GM21528 (cell line): ENCODE results near the gene MRPL4.

ENCODE experiments used
- ATAC-seq: cut with Tn5 transposase; IDR thresholded peaks from one replicate; pipeline ENCODE4 v1.9.1; 2021; ENCODE audit warnings: mild to moderate bottlenecking, moderate library complexity; ENCODE audit not compliant: unreplicated experiment, low FRiP score

The MRPL4 gene

GRCh38 chr19:10305139-10305806 lies 53.3 kb downstream of the MRPL4 start:
- ATAC-seq: no peak

GRCh38 chr19:10306327-10306726 lies 54.3 kb downstream of the MRPL4 start:
- ATAC-seq: no peak

DNA sequence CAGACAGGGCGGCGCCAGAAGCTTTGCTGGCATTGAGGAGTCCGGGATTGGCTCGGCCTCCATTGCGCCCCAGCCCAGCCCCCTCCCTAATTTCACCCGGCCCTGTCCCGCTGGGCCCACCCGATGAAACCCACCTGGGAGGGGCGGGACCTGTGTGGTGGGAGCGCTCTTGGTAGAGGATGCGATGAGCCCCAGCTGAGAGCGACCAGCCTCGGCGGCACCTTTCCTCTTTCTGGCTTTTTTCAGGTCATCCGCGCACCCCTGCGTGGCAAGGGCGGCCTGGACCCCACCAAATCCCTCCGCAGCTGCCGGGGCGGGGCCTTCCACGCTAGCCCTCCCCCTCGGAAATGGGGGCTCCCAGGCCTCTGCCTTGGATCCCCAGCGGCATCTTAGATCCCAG lies 57.4 kb downstream of the MRPL4 start, which contains the start of gene ZGLP1:
TSS of gene ZGLP1 (minus strand) at position 393 of the 400 bp plus-strand sequence.
- no peak for ATAC-seq
